Muscle of back (tissue), 13 donors: Measurements from ENCODE around the gene TUBA3D. TPM values are rescaled to one million over a fixed set of nuclear protein-coding genes. Genes with fewer than 3 reads are reported as not detected.
"Not testable (repeated sequence)": the region's sequence is repeated elsewhere in the genome, so short reads cannot be mapped to it uniquely, and the experiment has no call there.

Experiments used
- DNase-seq, 3 donors: peaks; one replicate each; pipeline versions ENCODE4 v3.0.0 to v3.0.0-alpha.2; 2013
- long read RNA-seq, 9 donors: transcript quantifications; one replicate each; lab custom pipeline, GENCODE V29; 2026
- polyA plus RNA-seq, 10 donors: library from polyadenylated mRNA; unstranded; fragments of 120-200 nt; gene quantifications; one replicate each; pipeline ENCODE4 v1.2.1, GENCODE V29; 2013; ENCODE audit not compliant: insufficient read length in 10 of 10

The TUBA3D gene
- polyA plus RNA-seq, result 1 to 10 TPM in 2 of 10 donors, under 1 TPM in 7, not detected in 1; 0.26 to 1.3 (median 0.80) TPM
- long read RNA-seq, donor 1, result 0 reads
- long read RNA-seq, donor 2, result 0 reads
- long read RNA-seq, donor 3, result 0 reads
- long read RNA-seq, donor 4, result 0 reads
- long read RNA-seq, donor 5, partial matches to known transcripts, result 18 of 146 reads
- long read RNA-seq, donor 5, other reads (novel, unspliced or antisense), result 128 of 146 reads
- long read RNA-seq, donor 6, partial matches to known transcripts, result 24 of 117 reads
- long read RNA-seq, donor 6, other reads (novel, unspliced or antisense), result 93 of 117 reads
- long read RNA-seq, donor 7, result 0 reads
- long read RNA-seq, donor 8, partial matches to known transcripts, result 11 of 76 reads
- long read RNA-seq, donor 8, other reads (novel, unspliced or antisense), result 65 of 76 reads
- long read RNA-seq, donor 9, result 0 reads

- no peak for DNase-seq
Measured at GRCh38 chr2:131475831-131476230, at the start of gene TUBA3D. Gene TUBA3D (plus strand): TSS chr2:131476119. CDS start chr2:131476200, 81 bp downstream.

GRCh38 chr2:131426727-131427126 lies 49.2 kb upstream of the TUBA3D start:
- DNase-seq, result no peak

GRCh38 chr2:131431336-131431735 lies 44.6 kb upstream of the TUBA3D start:
- DNase-seq, result no peak

GRCh38 chr2:131440742-131441468 lies 35.0 kb upstream of the TUBA3D start:
- not testable (repeated sequence) for DNase-seq

- DNase-seq, result not testable (repeated sequence)
Measured at GRCh38 chr2:131444736-131445514, 31.0 kb upstream of the TUBA3D start.

GRCh38 chr2:131445515-131445797 lies 30.5 kb upstream of the TUBA3D start:
- not testable (repeated sequence) for DNase-seq

- no peak for DNase-seq
Measured at GRCh38 chr2:131445896-131446295, 30.0 kb upstream of the TUBA3D start.

GRCh38 chr2:131447981-131448380 lies 27.9 kb upstream of the TUBA3D start:
- DNase-seq, result not testable (repeated sequence)

GRCh38 chr2:131451265-131451949 lies 24.5 kb upstream of the TUBA3D start:
- DNase-seq, result not testable (repeated sequence)

- DNase-seq, result not testable (repeated sequence)
Measured at GRCh38 chr2:131454914-131455313, 21.0 kb upstream of the TUBA3D start.

- not testable (repeated sequence) for DNase-seq
Measured at GRCh38 chr2:131467722-131468121, 8.2 kb upstream of the TUBA3D start.

- DNase-seq, result not testable (repeated sequence)
Measured at GRCh38 chr2:131470944-131471343, 5.0 kb upstream of the TUBA3D start.

GRCh38 chr2:131471624-131472023 lies 4.3 kb upstream of the TUBA3D start:
- not testable (repeated sequence) for DNase-seq

GRCh38 chr2:131473266-131473665 lies 2.7 kb upstream of the TUBA3D start:
- DNase-seq, result not testable (repeated sequence)

GRCh38 chr2:131476363-131476762 lies 444 bp downstream of the TUBA3D start:
- DNase-seq, result not testable (repeated sequence)

GRCh38 chr2:131477227-131477626 lies 1.3 kb downstream of the TUBA3D start:
- not testable (repeated sequence) for DNase-seq

- not testable (repeated sequence) for DNase-seq
Measured at GRCh38 chr2:131478074-131478849, 2.3 kb downstream of the TUBA3D start.

- DNase-seq, result not testable (repeated sequence)
Measured at GRCh38 chr2:131478850-131479461, 3.0 kb downstream of the TUBA3D start.

GRCh38 chr2:131480351-131480750 lies 4.4 kb downstream of the TUBA3D start:
- not testable (repeated sequence) for DNase-seq

- DNase-seq, result not testable (repeated sequence)
Measured at GRCh38 chr2:131482506-131483155, 6.7 kb downstream of the TUBA3D start.
